Heart left ventricle (tissue), 16 donors: ENCODE results near the gene MAN1B1. TPM values are rescaled to one million over a fixed set of nuclear protein-coding genes. Genes with fewer than 3 reads are reported as not detected.

Experiments used
- ATAC-seq, 4 donors: fragments of 200-7000 bp; cut with Tn5 transposase; one replicate each; pipeline ENCODE4 v1.9.1; 2020 to 2022; ENCODE audit warnings: moderate library complexity in 4 of 4, mild to moderate bottlenecking in 3 of 4, moderate number of reproducible peaks in 1 of 4
- DNase-seq, 5 donors: peaks; one replicate each; pipeline ENCODE4 v3.0.0-alpha.2; 2020
- H3K27ac ChIP-seq, 12 donors: fragments of 200-600 bp; sonication (generic) in 4 of 12; one replicate each; pipeline versions ENCODE4 v1.5.0 to v1.8.0; 2016 to 2022; ENCODE audit warnings: mild to moderate bottlenecking in 2 of 12
- H3K27me3 ChIP-seq, 9 donors: fragments of 200-600 bp; sonication (generic) in 2 of 9; one replicate each; pipeline versions ENCODE4 v1.5.1 to v1.8.0; 2016 to 2022; ENCODE audit warnings: mild to moderate bottlenecking in 3 of 9
- H3K36me3 ChIP-seq, 9 donors: fragments of 200-600 bp; sonication (generic) in 2 of 9; one replicate each; pipeline versions ENCODE4 v1.5.0 to v1.8.0; 2018 to 2022; ENCODE audit warnings: mild to moderate bottlenecking in 2 of 9
- H3K4me1 ChIP-seq, 12 donors: fragments of 200-600 bp; sonication (generic) in 4 of 12; one replicate each; pipeline versions ENCODE4 v1.5.0 to v1.8.0; 2016 to 2022; ENCODE audit warnings: mild to moderate bottlenecking in 3 of 12
- H3K4me3 ChIP-seq, 12 donors: fragments of 200-600 bp; sonication (generic) in 4 of 12; one replicate each; pipeline versions ENCODE4 v1.5.0 to v1.8.0; 2017 to 2022; ENCODE audit warnings: mild to moderate bottlenecking in 9 of 12, moderate library complexity in 4 of 12
- H3K9me3 ChIP-seq, 12 donors: fragments of 200-600 bp; sonication (generic) in 4 of 12; one replicate each; pipeline versions ENCODE4 v1.5.0 to v1.8.0; 2016 to 2022; ENCODE audit warnings: mild to moderate bottlenecking in 1 of 12
- CTCF ChIP-seq, 12 donors: fragments of 200-600 bp; sonication (generic) in 4 of 12; IDR thresholded peaks; one replicate each; pipeline versions ENCODE4 v1.5.0 to v1.8.0; 2018 to 2022; ENCODE audit warnings: antibody characterized with exemption in 12 of 12, mild to moderate bottlenecking in 5 of 12
- POLR2A ChIP-seq, 2 donors: fragments of 450-650 bp; IDR thresholded peaks; one replicate each; pipeline ENCODE4 v1.6.1; 2017; ENCODE audit warnings: antibody characterized with exemption in 2 of 2, mild to moderate bottlenecking in 2 of 2, moderate library complexity in 2 of 2
- WGBS, 4 donors: extraction: QIAGEN DNeasy Blood & Tissue Kit in 2 of 4; methylation state at CpG; one replicate each; pipeline versions ENCODE4 v1.1.5 to v1.1.7; 2013 to 2018; 5-methylcytosine and 5-hydroxymethylcytosine counted together
- intact Hi-C, 10 donors: fragments of 100-400 bp; cut with DNase I; formaldehyde crosslinking; loops; one replicate each; pipeline versions ENCODE4 v1.11.1 to v1.14.2; 2022
- polyA plus RNA-seq, 2 donors: library from polyadenylated mRNA; stranded (reverse); fragments of 200-250 nt; gene quantifications; one replicate each; pipeline ENCODE4 v1.2.3, GENCODE V29; 2013
- total RNA-seq, 9 donors: library from RNA; depleted of rRNA in 2 of 9; stranded (reverse); fragments of >200 nt in 2 of 9; fragmentation: NEBNext Ultra II Directional in 3 of 9; extraction: Animal tissue kit (Norgen Biotek cat#: 25700) in 3 of 9; gene quantifications; one replicate each; pipeline versions ENCODE4 v1.1.0 to v1.2.4, GENCODE V29; 2016 to 2023
- donor health status: ischemic (EF 13 %, LVEDD 7.1; RV severe dilation, severe dysfunction).
- donor health status: healthy with polysubstance abuse.
- donor health status: DM: no; HTN: yes; CAD: no.
- donor health status: DM: no; HTN: no; CAD: no.
- donor health status: ischemic (EF 25% LVEDD 6.9; RV normal size, moderate dysfunction).
- donor health status: ischemic (EF 25% LVEDD 5.7; RV mildly dilated, moderate dysfunction).
- donor health status: healthy.
- donor health status: DM: yes; HTN: yes; CAD: no.
- donor health status: ischemic (EF 35%, LVEDD 5.7; RV mildly dilated, moderate dysfunction).
- donor health status: nonischemic (EF 11% LVEDD 7.7; RV severe dilation, severe dysfunction).
- donor health status: DM: yes; HTN: yes; CAD: no.
- donor health status: PGD.
- donor health status: ischemic (EF 29% LVEDD 5.4; RV normal size, mild dysfunction).
- donor health status: nonischemic (EF 23%, LVEDD 6.1; RV moderate dilation, normal function).

Gene MAN1B1
- total and polyA plus RNA-seq, 11 donors = 17.6 to 40.6 (median 24.6) TPM

- Histone ChIP-seq H3K4me3 (no peak overlapping the region), H3K9me3 (no peaks in the 10 kb centered on the region), H3K4me1 (peaks cover 0 to 14% (median 1%) of the 10 kb centered on the region in 12 donors), H3K27ac (no peak overlapping the region), H3K36me3 (no peaks in the 10 kb centered on the region), H3K27me3 (peaks cover 27 to 96% (median 76%) of the 10 kb centered on the region in 9 donors)
- 29 to 56% (median 36%) methylated on average over 20 to 37 of the region's 37 CpGs for WGBS, 4 donors
- TF ChIP-seq CTCF (IDR thresholded peaks at IDR 0.05) = no peak
- no peak for TF ChIP-seq POLR2A (IDR thresholded peaks at IDR 0.05)
- intact Hi-C loops = loop anchor here in 2 of 10 donors (5.0 to 10.0 kb wide), 2 partner anchors 48 to 365 kb away; partner anchors contain the start of genes ANAPC2 (in 1 of the 2) and SSNA1 (in 1 of the 2)
- ATAC-seq = no peak
- no peak for DNase-seq
Observed at GRCh38 chr9:137139468-137140150, 52.8 kb downstream of the MAN1B1 start.

GRCh38 chr9:137140151-137141012 is 53.6 kb downstream of the MAN1B1 start:
- TF ChIP-seq CTCF (IDR thresholded peaks at IDR 0.05) (no peak), POLR2A (IDR thresholded peaks at IDR 0.05) (no peak)
- no peak overlapping the region for H3K27ac ChIP-seq
- 53 to 72% (median 58%) methylated on average over 14 to 26 of the region's 26 CpGs for WGBS, 4 donors
- peaks cover 24 to 89% (median 76%) of the 10 kb centered on the region in 9 donors for H3K27me3 ChIP-seq
- intact Hi-C loops = loop anchor here in 1 of 10 donors (10.0 kb wide), 1 partner anchor 364 kb away; no protein-coding TSS in a partner anchor
- DNase-seq (no peak), ATAC-seq (no peak)
- no peaks in the 10 kb centered on the region for H3K36me3 ChIP-seq
- no peak overlapping the region for H3K4me3 ChIP-seq
- no peaks in the 10 kb centered on the region for H3K9me3 ChIP-seq
- H3K4me1 ChIP-seq = peaks cover 0 to 14% (median 1%) of the 10 kb centered on the region in 12 donors

DNA sequence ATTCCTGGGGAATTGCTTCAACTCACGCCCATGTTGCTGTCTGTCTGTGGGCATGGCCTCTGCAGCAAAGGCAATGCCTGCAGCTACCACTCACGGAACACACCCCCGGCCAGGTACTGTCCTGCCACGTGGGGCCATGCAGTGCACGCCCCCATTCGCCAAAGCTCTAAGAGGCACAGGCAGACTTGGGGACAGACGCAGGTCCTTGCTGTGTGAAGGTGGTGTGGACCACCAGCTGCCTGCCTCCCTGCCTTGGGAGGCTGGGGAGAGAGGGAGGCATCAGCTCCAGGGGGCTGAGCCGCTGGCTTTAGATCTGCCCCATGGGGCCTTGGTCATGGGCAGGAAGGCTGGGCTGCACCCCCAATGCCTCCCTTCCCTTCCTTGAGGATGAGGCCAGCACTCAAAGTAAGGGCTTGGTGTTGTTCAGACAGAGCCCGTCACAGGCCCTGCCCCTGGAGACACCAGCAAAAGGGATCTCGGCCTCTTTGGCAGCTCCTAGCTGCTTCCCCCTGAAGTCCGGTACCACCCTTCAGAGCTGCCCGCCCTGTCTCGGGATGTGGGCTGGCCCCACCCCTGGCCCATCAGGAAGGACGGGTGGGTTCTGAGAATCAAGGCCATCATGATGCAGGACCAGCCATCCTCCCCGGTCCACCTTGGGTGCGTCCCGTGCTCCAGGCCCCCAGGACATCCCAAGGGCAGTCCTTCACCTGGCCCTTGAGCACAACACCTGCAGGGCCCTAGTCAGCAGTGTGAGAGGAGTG is 54.4 kb downstream of the MAN1B1 start:
- Histone ChIP-seq H3K27me3 (peaks cover 21 to 88% (median 67%) of the 10 kb centered on the region in 9 donors), H3K4me3 (no peak overlapping the region), H3K9me3 (no peaks in the 10 kb centered on the region), H3K36me3 (no peaks in the 10 kb centered on the region), H3K27ac (no peak overlapping the region), H3K4me1 (peaks cover 0 to 14% (median 1%) of the 10 kb centered on the region in 12 donors)
- 69 to 75% (median 71%) methylated on average over 11 to 17 of the region's 17 CpGs for WGBS, 4 donors
- intact Hi-C loops = loop anchor here in 1 of 10 donors (10.0 kb wide), 1 partner anchor 364 kb away; no protein-coding TSS in a partner anchor
- peak in 1 of 5 donors; percentile 50 for DNase-seq
- ATAC-seq = no peak
- TF ChIP-seq CTCF (IDR thresholded peaks at IDR 0.05) (no peak), POLR2A (IDR thresholded peaks at IDR 0.05) (no peak)
